ENCODE results near the gene RBM28. TPM values are rescaled to one million over a fixed set of nuclear protein-coding genes. Genes with fewer than 3 reads are reported as not detected.

Gene RBM28, protein sequence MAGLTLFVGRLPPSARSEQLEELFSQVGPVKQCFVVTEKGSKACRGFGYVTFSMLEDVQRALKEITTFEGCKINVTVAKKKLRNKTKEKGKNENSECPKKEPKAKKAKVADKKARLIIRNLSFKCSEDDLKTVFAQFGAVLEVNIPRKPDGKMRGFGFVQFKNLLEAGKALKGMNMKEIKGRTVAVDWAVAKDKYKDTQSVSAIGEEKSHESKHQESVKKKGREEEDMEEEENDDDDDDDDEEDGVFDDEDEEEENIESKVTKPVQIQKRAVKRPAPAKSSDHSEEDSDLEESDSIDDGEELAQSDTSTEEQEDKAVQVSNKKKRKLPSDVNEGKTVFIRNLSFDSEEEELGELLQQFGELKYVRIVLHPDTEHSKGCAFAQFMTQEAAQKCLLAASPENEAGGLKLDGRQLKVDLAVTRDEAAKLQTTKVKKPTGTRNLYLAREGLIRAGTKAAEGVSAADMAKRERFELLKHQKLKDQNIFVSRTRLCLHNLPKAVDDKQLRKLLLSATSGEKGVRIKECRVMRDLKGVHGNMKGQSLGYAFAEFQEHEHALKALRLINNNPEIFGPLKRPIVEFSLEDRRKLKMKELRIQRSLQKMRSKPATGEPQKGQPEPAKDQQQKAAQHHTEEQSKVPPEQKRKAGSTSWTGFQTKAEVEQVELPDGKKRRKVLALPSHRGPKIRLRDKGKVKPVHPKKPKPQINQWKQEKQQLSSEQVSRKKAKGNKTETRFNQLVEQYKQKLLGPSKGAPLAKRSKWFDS
- 65.3 and 68.0 TPM in 2 replicates for total RNA-seq (2021; fragmentation: NEBNext Ultra II Directional; extraction: Animal tissue kit (Norgen Biotek cat#: 25700))
- 9.6 and 12.8 TPM in 2 replicates for polyA plus RNA-seq (2011; rRNA removed)
- 22.5 TPM for polyA plus RNA-seq (2011; cell fraction: cytosol; rRNA removed)
- polyA plus RNA-seq (2011; cell fraction: nucleus; rRNA removed), result 29.4 TPM
- 42.6 to 66.7 TPM (median 46.6 TPM) in 4 replicates for polyA plus RNA-seq (2012, experiment 1 of 2)
- polyA plus RNA-seq (2012, experiment 2 of 2), result 5.3 TPM
- polyA plus RNA-seq (2013, experiment 1 of 2), result 33.8 TPM
- 32.7 TPM for polyA plus RNA-seq (2013, experiment 2 of 2)
- 15.3 and 17.3 TPM in 2 replicates for polyA minus RNA-seq (2011; rRNA and poly(A)+ RNA removed)
- polyA minus RNA-seq (2011; cell fraction: cytosol; rRNA and poly(A)+ RNA removed), result 27.2 TPM
- 21.5 TPM for polyA minus RNA-seq (2011; cell fraction: nucleus; rRNA and poly(A)+ RNA removed)
- long read RNA-seq, experiment 1, full-length matches to known transcripts, result 1 of 15 reads
- long read RNA-seq, experiment 1, partial matches to known transcripts, result 11 of 15 reads
- long read RNA-seq, experiment 1, other reads (novel, unspliced or antisense), result 3 of 15 reads
- long read RNA-seq, experiment 2, full-length matches to known transcripts, result 7 of 15 reads
- long read RNA-seq, experiment 2, partial matches to known transcripts, result 5 of 15 reads
- long read RNA-seq, experiment 2, other reads (novel, unspliced or antisense), result 3 of 15 reads

DNA sequence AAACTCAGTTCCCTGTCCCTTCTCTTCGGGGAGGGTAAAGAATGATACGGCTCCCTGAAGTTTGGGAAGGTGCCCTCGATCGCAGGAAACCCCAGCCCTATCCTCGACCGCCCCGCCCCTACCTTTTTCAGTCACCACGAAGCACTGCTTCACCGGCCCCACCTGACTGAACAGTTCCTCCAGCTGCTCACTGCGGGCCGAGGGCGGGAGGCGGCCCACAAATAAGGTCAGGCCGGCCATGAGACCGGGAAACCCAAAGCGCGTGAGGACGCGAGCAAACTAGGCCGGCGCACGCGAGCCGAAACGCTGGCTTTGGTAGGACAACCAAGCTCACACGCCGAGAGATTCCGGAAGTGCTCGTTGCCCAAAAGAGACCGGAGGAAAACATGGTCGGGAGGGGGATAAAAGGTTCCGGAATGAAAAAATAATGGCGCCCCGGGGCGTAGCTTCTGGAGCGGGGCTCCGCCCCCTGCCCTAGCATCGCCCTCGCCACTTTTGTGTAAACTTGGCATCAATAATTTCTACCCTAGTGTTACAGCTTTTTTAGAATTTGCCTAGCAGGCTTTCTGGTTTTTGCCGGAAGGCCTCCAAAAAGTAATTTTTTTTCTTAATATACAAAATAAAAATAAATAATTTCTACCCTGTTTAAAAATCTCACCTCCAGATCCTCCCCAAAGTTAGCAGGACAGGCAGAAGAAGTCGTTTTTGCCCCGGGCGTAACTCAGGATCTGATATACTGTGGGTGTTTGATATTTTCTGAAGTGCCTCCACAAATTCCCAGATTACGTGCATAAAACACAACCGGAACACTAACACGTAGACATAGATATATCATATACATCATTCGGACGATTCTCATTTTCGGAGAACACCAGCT is at the start of gene RBM28:
RBM28 (minus strand) TSS at position 355 of the 877 bp plus-strand sequence; CDS start at position 240, 115 bp downstream.
- Histone ChIP-seq H3K79me1 (ENCODE audit: low read depth, low read length) (peaks cover 6% of the 10 kb centered on the region), H2AK5ac (ENCODE audit: low read depth, low read length) (no peak within 1 kb of the TSS), H2AFZ (ENCODE audit: low read length) (peak within 1 kb of the TSS; percentile 90), H3K4ac (replicated peaks; ENCODE audit: insufficient read length, low read depth, low read length) (no peak within 1 kb of the TSS), H3K4me3 (ENCODE audit: extremely low read depth in 1 of 4, insufficient read depth in 2 of 4, low read depth in 3 of 4, low read length in 4 of 4) (peak within 1 kb of the TSS; percentile 67 to 90 (median 88)), H3K23me2 (ENCODE audit: low read depth, low read length) (peaks cover 4% of the 10 kb centered on the region; the same call in 1 of the 2 replicates), H3K36me3 (ENCODE audit: control insufficient read depth in 2 of 4, insufficient read depth in 4 of 4, low read length in 3 of 4) (peaks cover 2 to 7% (median 7%) of the 10 kb centered on the region in 4 experiments; a peak in 5 of 8 replicates), H3K27ac (ENCODE audit: low read depth, low read length) (peak within 1 kb of the TSS; percentile 90), H3K14ac (ENCODE audit: insufficient read length) (no peak within 1 kb of the TSS), H4K91ac (replicated peaks; ENCODE audit: insufficient read length, low read length) (peak within 1 kb of the TSS; percentile 61), H2BK12ac (ENCODE audit: low read depth, low read length) (no peak within 1 kb of the TSS), H4K8ac (ENCODE audit: extremely low read depth, insufficient read depth, low read length) (peak within 1 kb of the TSS; percentile 97), H3K27me3 (replicated peaks in 1 of 4; ENCODE audit: control insufficient read depth in 3 of 4, extremely low read depth in 1 of 4, insufficient read depth in 3 of 4, low read length in 3 of 4) (peaks cover under 1 to 7% (median 2%) of the 10 kb centered on the region in 4 experiments; a peak in 6 of 7 replicates), H3K23ac (ENCODE audit: insufficient read length) (no peak within 1 kb of the TSS), H3K4me1 (replicated peaks in 1 of 4; ENCODE audit: control insufficient read depth in 3 of 4, insufficient read depth in 4 of 4, low read length in 3 of 4) (peaks cover 0 to 5% (median 4%) of the 10 kb centered on the region in 4 experiments; a peak in 3 of 7 replicates), H3K4me2 (ENCODE audit: insufficient read depth in 1 of 2, low read depth in 2 of 2, low read length in 2 of 2) (peak within 1 kb of the TSS; percentile 78 to 92), H3K79me2 (ENCODE audit: control insufficient read depth in 1 of 2, insufficient read depth in 2 of 2, low read length in 2 of 2) (peaks cover 18 to 34% of the 10 kb centered on the region in 2 experiments), H4K5ac (ENCODE audit: insufficient read length, low read depth, low read length) (peak within 1 kb of the TSS; percentile 92), H2BK20ac (ENCODE audit: low read length) (no peak within 1 kb of the TSS), H3K9ac (replicated peaks in 1 of 4; ENCODE audit: extremely low read depth in 1 of 4, low read depth in 3 of 4, low read length in 3 of 4) (peak within 1 kb of the TSS; percentile 59 to 91 (median 77)), H3K9me3 (ENCODE audit: insufficient read depth in 2 of 2, low read depth in 1 of 2, low read length in 1 of 2) (no peaks in the 10 kb centered on the region), H2BK15ac (ENCODE audit: low read length) (no peak within 1 kb of the TSS; the same call in 1 of the 2 replicates), H4K20me1 (replicated peaks in 1 of 2; ENCODE audit: control insufficient read depth in 1 of 2, insufficient read depth in 2 of 2, low read length in 2 of 2) (peaks cover 0 to 2% of the 10 kb centered on the region in 2 experiments), H3K56ac (replicated peaks; ENCODE audit: insufficient read length, low read depth, low read length) (peak within 1 kb of the TSS; percentile 74), H2BK5ac (ENCODE audit: low read depth, low read length) (peak within 1 kb of the TSS; percentile 87; the same call in 1 of the 2 replicates), H3K18ac (ENCODE audit: extremely low read depth, low read length) (peak within 1 kb of the TSS; percentile 92), H2BK120ac (replicated peaks; ENCODE audit: low read depth, low read length) (no peak within 1 kb of the TSS)
- ChIA-PET POLR2A (ENCODE audit: partially characterized antibody) (interaction anchor here (0.7 to 1.6 kb wide), 10 partner anchors 10 to 529 kb away, joined by 3 to 7 read pairs (median 4); no protein-coding TSS in a partner anchor), CTCF (ENCODE audit: partially characterized antibody) (interaction anchor here (0.6 to 13.6 kb wide), 8 partner anchors 10 to 126 kb away, joined by 3 to 345 read pairs (median 5); no protein-coding TSS in a partner anchor)
- no peak for FAIRE-seq
- 17% methylated on average over 48 of the region's 49 CpGs; no CpG with 5 or more reads in 1 of the 2 experiments for WGBS, 2 experiments (ENCODE audit: extremely low coverage in 1 of 2, insufficient coverage in 1 of 2, insufficient read length in 1 of 2, insufficient replicate concordance in 2 of 2, low coverage in 1 of 2, low lambda C conversion rate in 2 of 2, missing lambda C conversion rate in 1 of 2)
- DNase-seq (ENCODE audit: low read depth in 1 of 2, low spot score in 2 of 2), result peak; percentile 65 to 95
- TF ChIP-seq YY1 (IDR thresholded peaks at IDR 0.05; ENCODE audit: low read depth, low read length), result peak; percentile 96
- peak in 1 of 2 experiments; percentile 94; a peak in 2 of 4 replicates for TF ChIP-seq SIN3A (conservative IDR thresholded peaks at IDR 0.05 in 1 of 2, IDR thresholded peaks at IDR 0.05 in 1 of 2; ENCODE audit: low read depth in 1 of 2, low read length in 2 of 2)
- TF ChIP-seq GTF2F1 (IDR thresholded peaks at IDR 0.05; ENCODE audit: borderline replicate concordance, low read depth, low read length), result no peak
